Ascending aorta (tissue), 2 donors: ENCODE data around the gene TMPO. TPM values are rescaled to one million over a fixed set of nuclear protein-coding genes. Genes with fewer than 3 reads are reported as not detected.
"Not testable (repeated sequence)": the region's sequence is repeated elsewhere in the genome, so short reads cannot be mapped to it uniquely, and the experiment has no call there.

Source experiments
- DNase-seq, 2 donors: peaks; one replicate each; pipeline ENCODE4 v3.0.0-alpha.2; 2019; ENCODE audit warnings: low spot score in 2 of 2
- H3K27ac ChIP-seq, 2 donors: fragments of 200-600 bp; sonication (generic); one replicate each; pipeline ENCODE4 v1.5.1; 2016 to 2017; ENCODE audit warnings: mild to moderate bottlenecking in 1 of 2
- H3K27me3 ChIP-seq: fragments of 200-600 bp; sonication (generic); one replicate; pipeline ENCODE4 v1.5.1; 2017
- H3K36me3 ChIP-seq, 2 donors: fragments of 200-600 bp; sonication (generic); one replicate each; pipeline ENCODE4 v1.5.1; 2016
- H3K4me1 ChIP-seq, 2 donors: fragments of 200-600 bp; sonication (generic); one replicate each; pipeline ENCODE4 v1.5.1; 2016 to 2017; ENCODE audit warnings: mild to moderate bottlenecking in 1 of 2
- H3K4me3 ChIP-seq, 2 donors: fragments of 200-600 bp; sonication (generic); one replicate each; pipeline ENCODE4 v1.5.1; 2016 to 2017; ENCODE audit warnings: mild to moderate bottlenecking in 1 of 2
- H3K9me3 ChIP-seq, 2 donors: fragments of 200-600 bp; sonication (generic); one replicate each; pipeline ENCODE4 v1.5.1; 2016
- CTCF ChIP-seq, 3 experiments: fragments of 200-600 bp in 2 of 3; fragments of 450-650 bp in 1 of 3; sonication (generic) in 2 of 3; IDR thresholded peaks; one replicate each; pipeline ENCODE4 v1.5.1; 2016 to 2019; ENCODE audit warnings: antibody characterized with exemption in 3 of 3, mild to moderate bottlenecking in 1 of 3, moderate library complexity in 1 of 3
- intact Hi-C: fragments of 100-400 bp; cut with DNase I; formaldehyde crosslinking; loops from one replicate; pipeline ENCODE4 v1.15.1; 2023
- total RNA-seq: library from RNA; depleted of rRNA; stranded (reverse); fragments of >200 nt; gene quantifications from one replicate; pipeline ENCODE4 v1.1.0, GENCODE V29; 2016

The TMPO gene
- total RNA-seq, 1 donor from 2014 or later: 80.6 TPM

- peaks cover 0 to 11% of the 10 kb centered on the region in 2 donors for H3K4me1 ChIP-seq
- no peaks in the 10 kb centered on the region for H3K27me3 ChIP-seq
- H3K9me3 ChIP-seq: no peaks in the 10 kb centered on the region
- peak; percentile 92 to 98 for DNase-seq
- no peak for TF ChIP-seq CTCF (IDR thresholded peaks at IDR 0.05)
- H3K36me3 ChIP-seq: peaks cover 17 to 19% of the 10 kb centered on the region in 2 donors
- intact Hi-C loops: loop anchor here (1.0 to 5.0 kb wide), 4 partner anchors 52 to 1549 kb away; partner anchors contain the start of genes APAF1 and BLTP3B
- H3K27ac ChIP-seq: peak within 1 kb of the TSS; percentile 97 to 98
- H3K4me3 ChIP-seq: peak within 1 kb of the TSS; percentile 91 to 99
Observed at GRCh38 chr12:98593351-98594049, 78.1 kb downstream of the TMPO start, which contains the start of gene SLC25A3. Gene SLC25A3, plus strand, starts transcription at chr12:98593686. Its CDS starts 293 bp downstream, at chr12:98593979.

GRCh38 chr12:98594050-98594835 is 78.9 kb downstream of the TMPO start:
- Histone ChIP-seq H3K4me1 (peaks cover 0 to 11% of the 10 kb centered on the region in 2 donors), H3K9me3 (no peaks in the 10 kb centered on the region), H3K27ac (peak overlapping the region; percentile 97 to 98), H3K4me3 (peak overlapping the region; percentile 91 to 99), H3K27me3 (no peaks in the 10 kb centered on the region), H3K36me3 (peaks cover 24 to 27% of the 10 kb centered on the region in 2 donors)
- intact Hi-C loops: loop anchor here (5.0 kb wide), 2 partner anchors 92 to 1548 kb away; partner anchors contain the start of gene BLTP3B
- TF ChIP-seq CTCF (IDR thresholded peaks at IDR 0.05): no peak
- DNase-seq: peak in 1 of 2 donors; percentile 68

DNA sequence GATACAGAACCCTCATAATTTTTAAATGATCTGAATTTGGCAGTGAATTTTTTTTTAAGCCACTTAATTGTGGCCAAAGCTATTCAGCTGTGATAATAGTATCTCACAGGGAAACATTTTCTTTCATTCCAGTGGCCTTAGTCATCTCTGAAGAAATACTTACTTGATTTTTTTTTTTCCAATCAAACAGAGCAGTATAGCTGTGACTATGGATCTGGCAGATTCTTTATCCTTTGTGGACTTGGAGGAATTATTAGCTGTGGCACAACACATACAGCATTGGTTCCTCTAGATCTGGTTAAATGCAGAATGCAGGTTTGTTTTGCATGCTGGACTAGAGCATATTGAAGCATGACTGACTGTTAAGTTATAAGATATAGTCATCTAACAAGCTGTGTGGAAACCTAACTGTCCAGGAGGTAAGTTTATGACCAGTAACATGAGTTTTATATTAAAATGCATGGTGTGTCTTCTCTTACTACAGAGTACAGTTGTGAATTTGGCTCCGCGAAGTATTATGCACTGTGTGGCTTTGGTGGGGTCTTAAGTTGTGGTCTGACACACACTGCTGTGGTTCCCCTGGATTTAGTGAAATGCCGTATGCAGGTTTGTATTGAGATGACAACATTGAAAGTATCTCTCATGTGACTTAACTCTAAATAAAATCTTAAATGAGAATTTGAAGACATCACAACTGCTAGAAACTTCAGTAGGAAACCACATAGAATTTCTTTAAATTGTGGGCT is 80.0 kb downstream of the TMPO start:
- H3K27ac ChIP-seq: peak overlapping the region; percentile 23 to 98
- intact Hi-C loops: no loop called here

GRCh38 chr12:98597313-98597712 is 81.9 kb downstream of the TMPO start:
- H3K27ac ChIP-seq, intact Hi-C loops, H3K27me3 ChIP-seq: not testable (repeated sequence)

More for the DNA sequence above, 80.0 kb downstream of the TMPO start:
- peaks cover 0 to 11% of the 10 kb centered on the region in 2 donors for H3K4me1 ChIP-seq
- no peak for TF ChIP-seq CTCF (IDR thresholded peaks at IDR 0.05)
- no peaks in the 10 kb centered on the region for H3K9me3 ChIP-seq
- no peak for DNase-seq
- H3K4me3 ChIP-seq: peak overlapping the region; percentile 91 to 99
- no peaks in the 10 kb centered on the region for H3K27me3 ChIP-seq
- H3K36me3 ChIP-seq: peaks cover 36 to 38% of the 10 kb centered on the region in 2 donors

More at GRCh38 chr12:98597313-98597712, 81.9 kb downstream of the TMPO start:
- Histone ChIP-seq H3K36me3 (peaks cover 55 to 57% of the 10 kb centered on the region in 2 donors), H3K4me1 (peaks cover 0 to 11% of the 10 kb centered on the region in 2 donors)
- not testable (repeated sequence) for DNase-seq, H3K9me3 ChIP-seq, H3K4me3 ChIP-seq

Other genes with a start within 250 kb of the TMPO start
- gene SLC25A3, start 78.1 kb downstream of the TMPO start, total RNA-seq: 437 TPM
- gene IKBIP, start 129.2 kb downstream of the TMPO start, total RNA-seq: 12.3 TPM
- 15.5 TPM for gene APAF1, start 129.7 kb downstream of the TMPO start, total RNA-seq